ENCODE data around the gene COL13A1. TPM values are rescaled to one million over a fixed set of nuclear protein-coding genes. Genes with fewer than 3 reads are reported as not detected.

The COL13A1 gene
- total RNA-seq, 3 donors from 2014 or later: 0.66 to 0.80 (median 0.73) TPM

- no peaks in the 10 kb centered on the region for H3K36me3 ChIP-seq
- H3K4me1 ChIP-seq: no peaks in the 10 kb centered on the region
- intact Hi-C loops (cut with DNase I; ENCODE audit: low total_unique reads): loop anchor here (10.0 kb wide), 1 partner anchor 624 kb away; no protein-coding TSS in a partner anchor
- no peak overlapping the region for H3K4me3 ChIP-seq
- no peaks in the 10 kb centered on the region for H3K9me3 ChIP-seq
- TF ChIP-seq POLR2A (IDR thresholded peaks at IDR 0.05) (no peak), CTCF (IDR thresholded peaks at IDR 0.05) (no peak), POLR2AphosphoS5 (IDR thresholded peaks at IDR 0.05) (no peak)
- H3K27ac ChIP-seq: no peak overlapping the region
- DNase-seq (ENCODE audit: low spot score in 2 of 2): no peak
- no peaks in the 10 kb centered on the region for H3K27me3 ChIP-seq
Measured at GRCh38 chr10:69960988-69961880, 159.5 kb downstream of the COL13A1 start.

GRCh38 chr10:69961881-69962745, 160.4 kb downstream of the COL13A1 start:
- Histone ChIP-seq H3K36me3 (no peaks in the 10 kb centered on the region), H3K27me3 (no peaks in the 10 kb centered on the region), H3K4me1 (no peaks in the 10 kb centered on the region), H3K27ac (no peak overlapping the region), H3K9me3 (no peaks in the 10 kb centered on the region), H3K4me3 (no peak overlapping the region)
- no peak for TF ChIP-seq POLR2A (IDR thresholded peaks at IDR 0.05)
- no peak for TF ChIP-seq POLR2AphosphoS5 (IDR thresholded peaks at IDR 0.05)
- no peak for TF ChIP-seq CTCF (IDR thresholded peaks at IDR 0.05)
- no peak for DNase-seq (ENCODE audit: low spot score in 2 of 2)
- intact Hi-C loops (cut with DNase I; ENCODE audit: low total_unique reads): loop anchor here (10.0 kb wide), 1 partner anchor 623 kb away; no protein-coding TSS in a partner anchor

- Histone ChIP-seq H3K9me3 (no peaks in the 10 kb centered on the region), H3K4me3 (no peak overlapping the region), H3K27ac (no peak overlapping the region), H3K36me3 (no peaks in the 10 kb centered on the region), H3K27me3 (no peaks in the 10 kb centered on the region), H3K4me1 (no peaks in the 10 kb centered on the region)
- no peak for DNase-seq (ENCODE audit: low spot score in 2 of 2)
- no peak for TF ChIP-seq CTCF (IDR thresholded peaks at IDR 0.05)
- TF ChIP-seq POLR2A (IDR thresholded peaks at IDR 0.05): no peak
- no peak for TF ChIP-seq POLR2AphosphoS5 (IDR thresholded peaks at IDR 0.05)
- intact Hi-C loops (cut with DNase I; ENCODE audit: low total_unique reads): loop anchor here (10.0 kb wide), 1 partner anchor 622 kb away; no protein-coding TSS in a partner anchor
Measured at GRCh38 chr10:69962746-69963135, 161.0 kb downstream of the COL13A1 start.

GRCh38 chr10:69963178-69963834, 161.6 kb downstream of the COL13A1 start:
- no peaks in the 10 kb centered on the region for H3K27me3 ChIP-seq
- no peak for TF ChIP-seq POLR2A (IDR thresholded peaks at IDR 0.05)
- TF ChIP-seq POLR2AphosphoS5 (IDR thresholded peaks at IDR 0.05): no peak
- no peak for TF ChIP-seq CTCF (IDR thresholded peaks at IDR 0.05)
- intact Hi-C loops (cut with DNase I; ENCODE audit: low total_unique reads): loop anchor here (10.0 kb wide), 1 partner anchor 621 kb away; no protein-coding TSS in a partner anchor
- H3K4me1 ChIP-seq: no peaks in the 10 kb centered on the region
- no peaks in the 10 kb centered on the region for H3K9me3 ChIP-seq
- no peaks in the 10 kb centered on the region for H3K36me3 ChIP-seq
- H3K4me3 ChIP-seq: no peak overlapping the region
- DNase-seq (ENCODE audit: low spot score in 2 of 2): no peak
- no peak overlapping the region for H3K27ac ChIP-seq

All from breast epithelium (tissue), 4 donors.